NCI-H2196 (cell line): ENCODE measurements around the gene HOXB3.
"Not testable (repeated sequence)": the region's sequence is repeated elsewhere in the genome, so short reads cannot be mapped to it uniquely, and the experiment has no call there.

Source experiments
- DNase-seq: peaks from one replicate; lab custom pipeline; 2025; ENCODE audit not compliant: unreplicated experiment; lab: John Stamatoyannopoulos, UW

The HOXB3 gene

GRCh38 chr17:48530208-48530886 lies 59.7 kb downstream of the HOXB3 start:
- no peak for DNase-seq

GRCh38 chr17:48529683-48530009 lies 60.4 kb downstream of the HOXB3 start:
- DNase-seq: no peak

- no peak for DNase-seq
Measured at GRCh38 chr17:48528936-48529682, 60.9 kb downstream of the HOXB3 start.

- DNase-seq: no peak
Measured at GRCh38 chr17:48528153-48528935, 61.7 kb downstream of the HOXB3 start.

- no peak for DNase-seq
Measured at GRCh38 chr17:48527547-48527932, 62.5 kb downstream of the HOXB3 start.

- no peak for DNase-seq
Measured at GRCh38 chr17:48526608-48527546, 63.2 kb downstream of the HOXB3 start.

GRCh38 chr17:48523010-48523409 lies 67.0 kb downstream of the HOXB3 start:
- no peak for DNase-seq

- DNase-seq: peak; percentile 82
Measured at GRCh38 chr17:48522031-48522653, 67.9 kb downstream of the HOXB3 start.

- DNase-seq: no peak
Measured at GRCh38 chr17:48520631-48521079, 69.4 kb downstream of the HOXB3 start.

- no peak for DNase-seq
Measured at GRCh38 chr17:48519427-48519826, 70.6 kb downstream of the HOXB3 start.

- no peak for DNase-seq
Measured at GRCh38 chr17:48517478-48517877, 72.6 kb downstream of the HOXB3 start.

- no peak for DNase-seq
Measured at GRCh38 chr17:48515925-48516900, 73.8 kb downstream of the HOXB3 start.

- no peak for DNase-seq
Measured at GRCh38 chr17:48514477-48514876, 75.6 kb downstream of the HOXB3 start.

- DNase-seq: no peak
Measured at GRCh38 chr17:48513666-48514455, 76.2 kb downstream of the HOXB3 start.

GRCh38 chr17:48513097-48513496 lies 76.9 kb downstream of the HOXB3 start:
- DNase-seq: no peak

- DNase-seq: no peak
Measured at GRCh38 chr17:48510761-48511604, 79.1 kb downstream of the HOXB3 start.

GRCh38 chr17:48510381-48510760 lies 79.7 kb downstream of the HOXB3 start:
- DNase-seq: no peak

- not testable (repeated sequence) for DNase-seq
Measured at GRCh38 chr17:48509708-48510107, 80.3 kb downstream of the HOXB3 start.
